ENCODE results near the gene UXS1.

- no peak for TF ChIP-seq POLR2A (IDR thresholded peaks at IDR 0.05)
- TF ChIP-seq, protein P1, sequence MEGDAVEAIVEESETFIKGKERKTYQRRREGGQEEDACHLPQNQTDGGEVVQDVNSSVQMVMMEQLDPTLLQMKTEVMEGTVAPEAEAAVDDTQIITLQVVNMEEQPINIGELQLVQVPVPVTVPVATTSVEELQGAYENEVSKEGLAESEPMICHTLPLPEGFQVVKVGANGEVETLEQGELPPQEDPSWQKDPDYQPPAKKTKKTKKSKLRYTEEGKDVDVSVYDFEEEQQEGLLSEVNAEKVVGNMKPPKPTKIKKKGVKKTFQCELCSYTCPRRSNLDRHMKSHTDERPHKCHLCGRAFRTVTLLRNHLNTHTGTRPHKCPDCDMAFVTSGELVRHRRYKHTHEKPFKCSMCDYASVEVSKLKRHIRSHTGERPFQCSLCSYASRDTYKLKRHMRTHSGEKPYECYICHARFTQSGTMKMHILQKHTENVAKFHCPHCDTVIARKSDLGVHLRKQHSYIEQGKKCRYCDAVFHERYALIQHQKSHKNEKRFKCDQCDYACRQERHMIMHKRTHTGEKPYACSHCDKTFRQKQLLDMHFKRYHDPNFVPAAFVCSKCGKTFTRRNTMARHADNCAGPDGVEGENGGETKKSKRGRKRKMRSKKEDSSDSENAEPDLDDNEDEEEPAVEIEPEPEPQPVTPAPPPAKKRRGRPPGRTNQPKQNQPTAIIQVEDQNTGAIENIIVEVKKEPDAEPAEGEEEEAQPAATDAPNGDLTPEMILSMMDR (IDR thresholded peaks at IDR 0.05) = no peak
These were observed 125.7 kb downstream of the UXS1 start for GRCh38 chr2:106068451-106068850.
